HEK293 (cell line): ENCODE data around the gene HLA-DQA1.

Source experiments
- CTCF ChIA-PET: fragments of 350-600 bp; formaldehyde crosslinking; extraction: SDS; loops from one replicate; lab custom pipeline; 2021; ENCODE audit warnings: antibody characterized with exemption; lab: Yijun Ruan, JAX
- POLR2A ChIA-PET: fragments of 300-600 bp; formaldehyde crosslinking; extraction: SDS; loops from one replicate; lab custom pipeline; 2020; ENCODE audit warnings: antibody characterized with exemption, inconsistent platforms; lab: Yijun Ruan, JAX
- H3K27ac ChIP-seq: fragments of 200-500 bp; sonication (Bioruptor generic); 2 replicates; pipeline ENCODE4 v1.5.1; 2014; ENCODE audit warnings: low read depth, low read length, control low read depth, inconsistent platforms; ENCODE audit errors: extremely low read depth
- H3K36me3 ChIP-seq, 2 experiments: fragments of 200-500 bp in 1 of 2; sonication (Bioruptor generic) in 1 of 2; 1 replicate in 1 of 2; 2 replicates in 1 of 2; pipeline ENCODE4 v1.5.1; 2014 to 2017; ENCODE audit warnings: inconsistent platforms in 2 of 2, low read length in 2 of 2; ENCODE audit not compliant: control insufficient read depth in 2 of 2, insufficient read depth in 1 of 2
- H3K4me1 ChIP-seq: fragments of 200-500 bp; sonication (Bioruptor generic); 2 replicates; pipeline ENCODE4 v1.5.1; 2014; ENCODE audit warnings: mild to moderate bottlenecking, low read length, inconsistent platforms; ENCODE audit not compliant: control insufficient read depth, insufficient read depth
- H3K4me3 ChIP-seq: 2 replicates; pipeline ENCODE4 v1.5.1; 2011; ENCODE audit warnings: low read depth, mild to moderate bottlenecking, control low read depth, low read length, moderate library complexity
- H3K9me3 ChIP-seq: fragments of 200-500 bp; sonication (Bioruptor generic); 2 replicates; pipeline ENCODE4 v1.5.1; 2014; ENCODE audit warnings: low read depth, low read length, inconsistent platforms; ENCODE audit not compliant: control insufficient read depth, insufficient read depth
- GLI4 ChIP-seq: fragments of 450-650 bp; formaldehyde crosslinking; IDR thresholded peaks from 2 replicates; pipeline ENCODE4 v1.5.1; 2016; ENCODE audit warnings: missing biosample characterization, missing genetic modification characterization
- GLIS1 ChIP-seq: fragments of 450-650 bp; formaldehyde crosslinking; IDR thresholded peaks from 2 replicates; pipeline ENCODE4 v1.5.1; 2016; ENCODE audit warnings: missing biosample characterization, missing genetic modification characterization
- HOXD13 ChIP-seq: sonication (generic); formaldehyde crosslinking; IDR thresholded peaks from 2 replicates; pipeline ENCODE4 v1.8.0; 2022; ENCODE audit warnings: missing genetic modification reagents, borderline replicate concordance
- INSM2 ChIP-seq: fragments of 450-650 bp; formaldehyde crosslinking; IDR thresholded peaks from 2 replicates; pipeline ENCODE4 v1.5.1; 2016; ENCODE audit warnings: missing biosample characterization, missing genetic modification characterization
- OSR2 ChIP-seq: fragments of 450-650 bp; formaldehyde crosslinking; IDR thresholded peaks from 2 replicates; pipeline ENCODE4 v1.5.1; 2016; ENCODE audit warnings: missing biosample characterization, missing genetic modification characterization
- WT1 ChIP-seq: fragments of 450-650 bp; formaldehyde crosslinking; IDR thresholded peaks from 2 replicates; pipeline ENCODE4 v1.5.1; 2016; ENCODE audit warnings: missing biosample characterization, missing genetic modification characterization
- ZEB2 ChIP-seq: fragments of 450-650 bp; formaldehyde crosslinking; IDR thresholded peaks from 2 replicates; pipeline ENCODE4 v1.5.1; 2016; ENCODE audit warnings: missing biosample characterization, missing genetic modification characterization
- ZFP69B ChIP-seq: fragments of 450-650 bp; formaldehyde crosslinking; IDR thresholded peaks from 2 replicates; pipeline ENCODE4 v1.5.1; 2016; ENCODE audit warnings: missing biosample characterization, missing genetic modification characterization
- ZNF223 ChIP-seq: fragments of 450-650 bp; formaldehyde crosslinking; IDR thresholded peaks from 2 replicates; pipeline ENCODE4 v1.5.1; 2016; ENCODE audit warnings: missing biosample characterization, missing genetic modification characterization
- ZNF280D ChIP-seq: fragments of 450-650 bp; formaldehyde crosslinking; IDR thresholded peaks from 2 replicates; pipeline ENCODE4 v1.5.1; 2016; ENCODE audit warnings: missing biosample characterization, missing genetic modification characterization
- ZNF335 ChIP-seq: fragments of 450-650 bp; formaldehyde crosslinking; conservative IDR thresholded peaks from 2 replicates; pipeline ENCODE4 v1.5.1; 2016; ENCODE audit warnings: missing biosample characterization, missing genetic modification characterization
- ZNF362 ChIP-seq: fragments of 450-650 bp; formaldehyde crosslinking; IDR thresholded peaks from 2 replicates; pipeline ENCODE4 v1.5.1; 2016; ENCODE audit warnings: missing biosample characterization, missing genetic modification characterization
- ZNF555 ChIP-seq: fragments of 450-650 bp; formaldehyde crosslinking; conservative IDR thresholded peaks from 2 replicates; pipeline ENCODE4 v1.5.1; 2017; ENCODE audit warnings: missing biosample characterization, mild to moderate bottlenecking, missing genetic modification characterization, inconsistent platforms
- ZNF558 ChIP-seq: fragments of 450-650 bp; formaldehyde crosslinking; IDR thresholded peaks from 2 replicates; pipeline ENCODE4 v1.5.1; 2016; ENCODE audit warnings: missing biosample characterization, missing genetic modification characterization
- ZNF624 ChIP-seq: fragments of 450-650 bp; formaldehyde crosslinking; IDR thresholded peaks from 2 replicates; pipeline ENCODE4 v1.5.1; 2017; ENCODE audit warnings: missing biosample characterization, missing genetic modification characterization
- ZNF626 ChIP-seq: fragments of 450-650 bp; sonication (Bioruptor Pico); formaldehyde crosslinking; IDR thresholded peaks from 2 replicates; pipeline ENCODE4 v1.5.1; 2018; ENCODE audit warnings: missing biosample characterization, missing genetic modification characterization, inconsistent platforms
- ZNF76 ChIP-seq: fragments of 450-650 bp; formaldehyde crosslinking; IDR thresholded peaks from 2 replicates; pipeline ENCODE4; 2016; ENCODE audit warnings: low read depth, missing biosample characterization, missing genetic modification characterization, borderline replicate concordance
- ZSCAN16 ChIP-seq: fragments of 450-650 bp; formaldehyde crosslinking; IDR thresholded peaks from 2 replicates; pipeline ENCODE4 v1.5.1; 2016; ENCODE audit warnings: missing biosample characterization, missing genetic modification characterization
- TF ChIP-seq, protein P1 (sequence below): fragments of 450-650 bp; formaldehyde crosslinking; IDR thresholded peaks from 2 replicates; pipeline ENCODE4 v1.5.1; 2016; ENCODE audit warnings: missing biosample characterization, missing genetic modification characterization
- TF ChIP-seq, protein P2 (sequence below): fragments of 450-650 bp; formaldehyde crosslinking; IDR thresholded peaks from 2 replicates; pipeline ENCODE4 v1.5.1; 2017; ENCODE audit warnings: missing biosample characterization, missing genetic modification characterization
- TF ChIP-seq, protein P3 (sequence below): fragments of 450-650 bp; formaldehyde crosslinking; IDR thresholded peaks from 2 replicates; pipeline ENCODE4 v1.5.1; 2016; ENCODE audit warnings: missing biosample characterization, missing genetic modification characterization

Gene HLA-DQA1

DNA sequence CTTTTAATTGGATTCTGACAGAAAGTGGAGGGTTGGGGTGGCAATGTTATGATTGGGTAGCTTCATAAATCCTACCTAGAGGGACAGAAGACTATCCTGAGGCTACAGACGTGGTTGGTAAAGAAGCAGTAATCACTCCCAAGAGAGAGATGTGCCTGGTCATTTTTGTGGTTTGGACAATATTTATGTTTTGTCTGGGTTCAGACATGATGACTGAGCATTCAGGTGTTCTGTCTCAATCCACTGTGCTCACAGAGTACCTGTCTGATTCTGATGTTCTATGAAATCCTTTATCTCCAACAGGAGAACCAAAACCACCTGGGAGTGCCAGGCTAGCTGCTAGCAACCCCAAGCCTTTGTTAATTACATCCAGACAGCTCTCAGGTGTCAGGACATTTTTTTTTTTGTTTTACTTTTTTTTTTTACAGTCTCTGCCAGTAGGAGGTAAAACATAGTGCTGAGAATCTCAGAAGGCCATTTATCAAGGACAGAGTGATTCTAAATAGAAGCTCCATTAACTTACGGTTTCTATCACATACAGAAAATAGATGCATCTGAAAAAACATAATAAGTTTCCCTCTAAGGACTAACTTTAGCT, 1.6 kb upstream of the HLA-DQA1 start:
- peaks cover 17% of the 10 kb centered on the region for H3K4me1 ChIP-seq
- CTCF ChIA-PET, result interaction anchor here (0.7 to 8.5 kb wide), 13 partner anchors 13 to 390 kb away, joined by 3 to 101 read pairs (median 4); partner anchors contain the start of genes HLA-DQB1 and TAP2
- H3K36me3 ChIP-seq, result no peaks in the 10 kb centered on the region
- H3K27ac ChIP-seq, result peak overlapping the region; percentile 28; the same call in 1 of the 2 replicates
- H3K4me3 ChIP-seq, result no peak overlapping the region
- POLR2A ChIA-PET, result interaction anchor here (0.9 to 1.5 kb wide), 3 partner anchors 21 to 808 kb away, joined by 3 to 7 read pairs (median 6); partner anchors contain the start of gene HSPA1B
- 0 out of 2 replicates have a peak, but pooled peaks have one; percentile 26 for TF ChIP-seq ZSCAN16 (tag by site-specific recombination)
- 0 out of 2 replicates have a peak, but pooled peaks have one; percentile 57 for TF ChIP-seq ZNF362
- no peak for TF ChIP-seq HOXD13 (CRISPR knock-in tag)
- TF ChIP-seq GLIS1, result peak; percentile 12; the same call in 1 of the 2 replicates
- peak; percentile 53 for TF ChIP-seq WT1 (tag by site-specific recombination)
- no peak for TF ChIP-seq ZNF223 (tag by site-specific recombination)
- TF ChIP-seq OSR2 (tag by site-specific recombination), result 0 out of 2 replicates have a peak, but pooled peaks have one; percentile 22
- TF ChIP-seq, all 188 proteins: peak for 5
- H3K9me3 ChIP-seq, result no peaks in the 10 kb centered on the region

- Histone ChIP-seq H3K4me3 (no peak overlapping the region), H3K9me3 (no peaks in the 10 kb centered on the region), H3K36me3 (no peaks in the 10 kb centered on the region), H3K27ac (no peak overlapping the region), H3K4me1 (peaks cover 17% of the 10 kb centered on the region)
- CTCF ChIA-PET, result interaction anchor here (1.3 to 8.5 kb wide), 4 partner anchors 15 to 442 kb away, joined by 3 to 101 read pairs (median 5); no protein-coding TSS in a partner anchor
- POLR2A ChIA-PET, result no interaction called here
- TF ChIP-seq, protein P1, sequence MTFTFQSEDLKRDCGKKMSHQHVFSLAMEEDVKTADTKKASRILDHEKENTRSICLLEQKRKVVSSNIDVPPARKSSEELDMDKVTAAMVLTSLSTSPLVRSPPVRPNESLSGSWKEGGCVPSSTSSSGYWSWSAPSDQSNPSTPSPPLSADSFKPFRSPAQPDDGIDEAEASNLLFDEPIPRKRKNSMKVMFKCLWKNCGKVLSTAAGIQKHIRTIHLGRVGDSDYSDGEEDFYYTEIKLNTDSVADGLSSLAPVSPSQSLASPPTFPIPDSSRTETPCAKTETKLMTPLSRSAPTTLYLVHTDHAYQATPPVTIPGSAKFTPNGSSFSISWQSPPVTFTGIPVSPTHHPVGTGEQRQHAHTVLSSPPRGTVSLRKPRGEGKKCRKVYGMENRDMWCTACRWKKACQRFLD (tag by site-specific recombination), result no peak
- TF ChIP-seq ZFP69B (tag by site-specific recombination) (no peak), ZNF280D (no peak), ZEB2 (tag by site-specific recombination) (no peak), ZNF555 (tag by site-specific recombination) (no peak), ZNF76 (tag by site-specific recombination) (no peak), INSM2 (no peak), GLI4 (tag by site-specific recombination) (no peak), ZNF558 (tag by site-specific recombination) (no peak), ZNF335 (tag by site-specific recombination) (no peak), ZNF626 (tag by site-specific recombination) (no peak), ZNF624 (tag by site-specific recombination) (no peak)
- TF ChIP-seq, protein P2, sequence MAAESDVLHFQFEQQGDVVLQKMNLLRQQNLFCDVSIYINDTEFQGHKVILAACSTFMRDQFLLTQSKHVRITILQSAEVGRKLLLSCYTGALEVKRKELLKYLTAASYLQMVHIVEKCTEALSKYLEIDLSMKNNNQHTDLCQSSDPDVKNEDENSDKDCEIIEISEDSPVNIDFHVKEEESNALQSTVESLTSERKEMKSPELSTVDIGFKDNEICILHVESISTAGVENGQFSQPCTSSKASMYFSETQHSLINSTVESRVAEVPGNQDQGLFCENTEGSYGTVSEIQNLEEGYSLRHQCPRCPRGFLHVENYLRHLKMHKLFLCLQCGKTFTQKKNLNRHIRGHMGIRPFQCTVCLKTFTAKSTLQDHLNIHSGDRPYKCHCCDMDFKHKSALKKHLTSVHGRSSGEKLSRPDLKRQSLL (tag by site-specific recombination), result no peak
- TF ChIP-seq, protein P3, sequence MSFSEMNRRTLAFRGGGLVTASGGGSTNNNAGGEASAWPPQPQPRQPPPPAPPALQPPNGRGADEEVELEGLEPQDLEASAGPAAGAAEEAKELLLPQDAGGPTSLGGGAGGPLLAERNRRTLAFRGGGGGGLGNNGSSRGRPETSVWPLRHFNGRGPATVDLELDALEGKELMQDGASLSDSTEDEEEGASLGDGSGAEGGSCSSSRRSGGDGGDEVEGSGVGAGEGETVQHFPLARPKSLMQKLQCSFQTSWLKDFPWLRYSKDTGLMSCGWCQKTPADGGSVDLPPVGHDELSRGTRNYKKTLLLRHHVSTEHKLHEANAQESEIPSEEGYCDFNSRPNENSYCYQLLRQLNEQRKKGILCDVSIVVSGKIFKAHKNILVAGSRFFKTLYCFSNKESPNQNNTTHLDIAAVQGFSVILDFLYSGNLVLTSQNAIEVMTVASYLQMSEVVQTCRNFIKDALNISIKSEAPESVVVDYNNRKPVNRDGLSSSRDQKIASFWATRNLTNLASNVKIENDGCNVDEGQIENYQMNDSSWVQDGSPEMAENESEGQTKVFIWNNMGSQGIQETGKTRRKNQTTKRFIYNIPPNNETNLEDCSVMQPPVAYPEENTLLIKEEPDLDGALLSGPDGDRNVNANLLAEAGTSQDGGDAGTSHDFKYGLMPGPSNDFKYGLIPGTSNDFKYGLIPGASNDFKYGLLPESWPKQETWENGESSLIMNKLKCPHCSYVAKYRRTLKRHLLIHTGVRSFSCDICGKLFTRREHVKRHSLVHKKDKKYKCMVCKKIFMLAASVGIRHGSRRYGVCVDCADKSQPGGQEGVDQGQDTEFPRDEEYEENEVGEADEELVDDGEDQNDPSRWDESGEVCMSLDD (tag by site-specific recombination), result no peak
These were observed 677 bp downstream of the HLA-DQA1 start for GRCh38 chr6:32637883-32638282.
